Activated gamma-delta T cell treated with Interleukin-2 at 50 U/mL for 16 hours (primary cell): ENCODE results near the gene FRG2B.
"Not testable (repeated sequence)": the region's sequence is repeated elsewhere in the genome, so short reads cannot be mapped to it uniquely, and the experiment has no call there.

Source experiments
- DNase-seq: peaks from one replicate; pipeline ENCODE4 v3.0.0-alpha.2; 2020

FRG2B gene

GRCh38 chr10:133626695-133627094 is at the start of gene FRG2B:
Gene FRG2B (minus strand): TSS chr10:133626795. CDS start chr10:133626742, 53 bp downstream.
- DNase-seq: not testable (repeated sequence)

- DNase-seq: not testable (repeated sequence)
These were observed 40.9 kb upstream of the FRG2B start for GRCh38 chr10:133667446-133667845.

GRCh38 chr10:133663544-133664160 is 37.1 kb upstream of the FRG2B start:
- not testable (repeated sequence) for DNase-seq

GRCh38 chr10:133661122-133661521 is 34.5 kb upstream of the FRG2B start:
- DNase-seq: not testable (repeated sequence)

- DNase-seq: not testable (repeated sequence)
These were observed 33.9 kb upstream of the FRG2B start for GRCh38 chr10:133660516-133660915.

GRCh38 chr10:133657276-133657675 is 30.7 kb upstream of the FRG2B start:
- DNase-seq: not testable (repeated sequence)

GRCh38 chr10:133648872-133649455 is 22.4 kb upstream of the FRG2B start:
- DNase-seq: not testable (repeated sequence)

GRCh38 chr10:133647075-133647748 is 20.6 kb upstream of the FRG2B start:
- not testable (repeated sequence) for DNase-seq

GRCh38 chr10:133637846-133638235 is 11.2 kb upstream of the FRG2B start:
- DNase-seq: not testable (repeated sequence)

- DNase-seq: not testable (repeated sequence)
These were observed 10.7 kb upstream of the FRG2B start for GRCh38 chr10:133637202-133637845.

- DNase-seq: not testable (repeated sequence)
These were observed 4.2 kb upstream of the FRG2B start for GRCh38 chr10:133630723-133631249.

- DNase-seq: not testable (repeated sequence)
These were observed 4.1 kb downstream of the FRG2B start for GRCh38 chr10:133622544-133622943.

GRCh38 chr10:133618851-133619250 is 7.7 kb downstream of the FRG2B start:
- DNase-seq: no peak

GRCh38 chr10:133617196-133617595 is 9.4 kb downstream of the FRG2B start:
- no peak for DNase-seq

GRCh38 chr10:133616371-133617130 is 10.0 kb downstream of the FRG2B start:
- DNase-seq: no peak

- no peak for DNase-seq
These were observed 11.6 kb downstream of the FRG2B start for GRCh38 chr10:133614830-133615580.

GRCh38 chr10:133613699-133614098 is 12.9 kb downstream of the FRG2B start:
- no peak for DNase-seq

- no peak for DNase-seq
These were observed 15.5 kb downstream of the FRG2B start for GRCh38 chr10:133611079-133611478.

GRCh38 chr10:133608855-133609254 is 17.7 kb downstream of the FRG2B start:
- no peak for DNase-seq

GRCh38 chr10:133603434-133603833 is 23.2 kb downstream of the FRG2B start:
- not testable (repeated sequence) for DNase-seq

- no peak for DNase-seq
These were observed 25.9 kb downstream of the FRG2B start for GRCh38 chr10:133600657-133601056.

GRCh38 chr10:133599869-133600268 is 26.7 kb downstream of the FRG2B start:
- not testable (repeated sequence) for DNase-seq
